B cell (primary cell): ENCODE data around the gene LRBA. TPM values are rescaled to one million over a fixed set of nuclear protein-coding genes. Genes with fewer than 3 reads are reported as not detected.

Experiments
- ATAC-seq: fragments of 200-7000 bp; cut with Tn5 transposase; one replicate; pipeline ENCODE4 v1.10.0; 2021; ENCODE audit warnings: low read depth, mild to moderate bottlenecking, moderate number of reproducible peaks, moderate library complexity
- CTCF ChIA-PET: fragments of 350-600 bp; sonication (Branson Sonifier 250); formaldehyde crosslinking; loops from one replicate; lab custom pipeline; 2021; ENCODE audit warnings: antibody characterized with exemption, inconsistent platforms; lab: Charles Lee
- POLR2A ChIA-PET: fragments of 350-600 bp; sonication (Branson Sonifier 250); formaldehyde crosslinking; loops from one replicate; lab custom pipeline; 2021; ENCODE audit warnings: antibody characterized with exemption; lab: Charles Lee
- DNase-seq: peaks from one replicate; pipeline ENCODE4 v3.0.0; 2013
- H2AFZ ChIP-seq: 2 replicates; pipeline ENCODE4 v1.6.1; 2012; ENCODE audit warnings: mild to moderate bottlenecking, low read depth, low read length; ENCODE audit not compliant: insufficient read depth, poor library complexity, severe bottlenecking
- H3K27ac ChIP-seq, 2 donors: 1 replicate in 1 of 2; 2 replicates in 1 of 2; pipeline ENCODE4 v1.5.1; 2012 to 2013; ENCODE audit warnings: low read length in 2 of 2, mild to moderate bottlenecking in 2 of 2, moderate library complexity in 1 of 2
- H3K27me3 ChIP-seq, 4 experiments: fragments of 200-600 bp in 1 of 4; sonication (generic) in 1 of 4; replicated peaks in 1 of 4; 1 replicate in 2 of 4; 2 replicates in 2 of 4; pipeline versions ENCODE4 v1.6.1 to v1.7.0; 2013 to 2016; ENCODE audit warnings: low read length in 3 of 4, mild to moderate bottlenecking in 2 of 4, mixed read lengths in 1 of 4, moderate library complexity in 1 of 4; ENCODE audit not compliant: insufficient read depth in 4 of 4, control insufficient read depth in 3 of 4; ENCODE audit errors: control extremely low read depth in 1 of 4
- H3K36me3 ChIP-seq, 2 experiments: replicated peaks in 1 of 2; 1 replicate in 1 of 2; 2 replicates in 1 of 2; pipeline versions ENCODE4 v1.6.1 to v1.7.1; 2013; ENCODE audit warnings: low read length in 1 of 2; ENCODE audit not compliant: insufficient read depth in 2 of 2, control insufficient read depth in 1 of 2; ENCODE audit errors: control extremely low read depth in 1 of 2, extremely low read depth in 1 of 2
- H3K4me1 ChIP-seq, 2 donors: fragments of 200-600 bp in 1 of 2; sonication (generic) in 1 of 2; 1 replicate in 1 of 2; 2 replicates in 1 of 2; pipeline versions ENCODE4 v1.5.1 to v1.6.1; 2013 to 2017; ENCODE audit warnings: low read length in 2 of 2; ENCODE audit not compliant: control insufficient read depth in 2 of 2, insufficient read depth in 2 of 2
- H3K4me2 ChIP-seq: replicated peaks from 2 replicates; pipeline ENCODE3; 2012; ENCODE audit warnings: mild to moderate bottlenecking, low read depth, low read length; ENCODE audit not compliant: poor library complexity, severe bottlenecking
- H3K4me3 ChIP-seq, 5 experiments: fragments of 200-600 bp in 1 of 5; sonication (generic) in 1 of 5; 1 replicate in 3 of 5; 2 replicates in 2 of 5; pipeline versions ENCODE4 v1.5.1 to v1.7.0; 2011 to 2016; ENCODE audit warnings: low read length in 4 of 5, mild to moderate bottlenecking in 4 of 5, low read depth in 2 of 5, control low read depth in 1 of 5, moderate library complexity in 1 of 5; ENCODE audit not compliant: insufficient read depth in 1 of 5; ENCODE audit errors: control extremely low read depth in 1 of 5, extremely low read depth in 1 of 5
- H3K79me2 ChIP-seq: fragments of 200-600 bp; sonication (generic); one replicate; pipeline ENCODE4 v1.6.0; 2016; ENCODE audit warnings: low read length; ENCODE audit not compliant: control insufficient read depth, insufficient read depth
- H3K9ac ChIP-seq: fragments of 200-600 bp; sonication (generic); 2 replicates; pipeline ENCODE4 v1.6.1; 2017; ENCODE audit warnings: mild to moderate bottlenecking, low read length, moderate library complexity
- H3K9me3 ChIP-seq, 3 donors: one replicate each; pipeline versions ENCODE4 v1.6.1 to v1.7.1; 2013; ENCODE audit warnings: low read length in 2 of 3; ENCODE audit not compliant: control insufficient read depth in 2 of 3, insufficient read depth in 1 of 3; ENCODE audit errors: control extremely low read depth in 1 of 3
- H4K20me1 ChIP-seq: 2 replicates; pipeline ENCODE4 v1.6.0; 2012; ENCODE audit warnings: mild to moderate bottlenecking, low read length; ENCODE audit not compliant: insufficient read depth, control insufficient read depth, poor library complexity, severe bottlenecking
- H3K27ac Mint-ChIP-seq: one replicate; pipeline ENCODE4 v1.8.0; 2021; ENCODE audit warnings: mixed read lengths
- H3K27me3 Mint-ChIP-seq: one replicate; pipeline ENCODE4 v1.8.0; 2021; ENCODE audit warnings: mixed read lengths
- H3K4me1 Mint-ChIP-seq: one replicate; pipeline ENCODE4 v1.8.0; 2021; ENCODE audit warnings: mixed read lengths
- H3K4me3 Mint-ChIP-seq: one replicate; pipeline ENCODE4 v1.8.0; 2021; ENCODE audit warnings: mixed read lengths
- H3K9me3 Mint-ChIP-seq: one replicate; pipeline ENCODE4 v1.8.0; 2022; ENCODE audit warnings: mixed read lengths; ENCODE audit not compliant: insufficient read depth
- CTCF ChIP-seq: fragments of 200-600 bp; IDR thresholded peaks from one replicate; pipeline ENCODE4 v1.8.0; 2022; ENCODE audit warnings: antibody characterized with exemption, mild to moderate bottlenecking
- EZH2 ChIP-seq: IDR thresholded peaks from 2 replicates; pipeline ENCODE4 v1.6.1; 2012; ENCODE audit warnings: borderline replicate concordance, low read depth, mild to moderate bottlenecking, moderate library complexity, low read length; ENCODE audit not compliant: insufficient read depth, poor library complexity, severe bottlenecking
- WGBS: methylation state at CpG from one replicate; pipeline ENCODE4 v1.1.5; 2013; ENCODE audit warnings: missing lambda C conversion rate; ENCODE audit not compliant: insufficient coverage; 5-methylcytosine and 5-hydroxymethylcytosine counted together
- intact Hi-C: fragments of 100-400 bp; cut with micrococcal nuclease; formaldehyde crosslinking; loops from one replicate; pipeline ENCODE4 v1.10.0; 2022
- polyA plus RNA-seq: library from polyadenylated mRNA; depleted of rRNA; stranded (reverse); fragments of >200 nt; gene quantifications from 2 replicates; pipeline ENCODE4 v1.2.3, GENCODE V29; 2012
- total RNA-seq, 2 donors: library from RNA; stranded (reverse); fragments of 120-200 nt in 1 of 2; gene quantifications; 1 replicate in 1 of 2; 2 replicates in 1 of 2; pipeline versions ENCODE4 v1.2.3 to v1.2.4, GENCODE V29; 2013 to 2022

The LRBA gene
- total and polyA plus RNA-seq, 2 donors (not counting 1 experiment from before 2014, with no cell fraction given) = 17.5 to 86.7 TPM

- H3K9me3 ChIP-seq = no peaks in the 10 kb centered on the region
- DNase-seq (no peak), ATAC-seq (no peak)
- Mint-ChIP-seq H3K4me1 (no peaks in the 10 kb centered on the region), H3K9me3 (peaks cover 3% of the 10 kb centered on the region), H3K4me3 (no peak overlapping the region), H3K27ac (no peak overlapping the region), H3K27me3 (no peaks in the 10 kb centered on the region)
- TF ChIP-seq EZH2 = no peak
- H3K36me3 ChIP-seq = peaks cover 0 to 2% of the 10 kb centered on the region in 2 experiments
- no peaks in the 10 kb centered on the region for H3K27me3 ChIP-seq
- ChIA-PET CTCF (no interaction called here), POLR2A (no interaction called here)
- H3K4me2 ChIP-seq = no peak overlapping the region
- intact Hi-C loops = no loop called here
- no peak overlapping the region for H3K27ac ChIP-seq
- H3K9ac ChIP-seq = no peak overlapping the region
- 100% methylated on average over 1 of the region's 4 CpGs for WGBS
- H3K4me1 ChIP-seq = no peaks in the 10 kb centered on the region
- H3K4me3 ChIP-seq = no peak overlapping the region
- no peaks in the 10 kb centered on the region for H3K79me2 ChIP-seq
- no peak overlapping the region for H2AFZ ChIP-seq
- H4K20me1 ChIP-seq = no peaks in the 10 kb centered on the region
Observed at GRCh38 chr4:150482581-150482980, 532.5 kb downstream of the LRBA start.

- Histone ChIP-seq H3K9me3 (no peaks in the 10 kb centered on the region), H2AFZ (no peak overlapping the region), H3K27ac (no peak overlapping the region), H3K4me1 (no peaks in the 10 kb centered on the region), H3K36me3 (peaks cover 0 to 2% of the 10 kb centered on the region in 2 experiments), H3K4me2 (no peak overlapping the region), H3K27me3 (no peaks in the 10 kb centered on the region), H4K20me1 (no peaks in the 10 kb centered on the region), H3K4me3 (no peak overlapping the region), H3K9ac (no peak overlapping the region), H3K79me2 (no peaks in the 10 kb centered on the region)
- POLR2A ChIA-PET = no interaction called here
- CTCF ChIA-PET = interaction anchor here (0.6 kb wide), 1 partner anchor 10 kb away, joined by 3 read pairs; no protein-coding TSS in a partner anchor
- Mint-ChIP-seq H3K27ac (no peak overlapping the region), H3K4me1 (peaks cover 3% of the 10 kb centered on the region), H3K4me3 (no peak overlapping the region), H3K27me3 (no peaks in the 10 kb centered on the region), H3K9me3 (peaks cover 3% of the 10 kb centered on the region)
- ATAC-seq (no peak), DNase-seq (no peak)
- TF ChIP-seq EZH2 (no peak), CTCF (no peak)
- intact Hi-C loops = no loop called here
- 100% methylated on average over 1 of the region's 3 CpGs for WGBS
Observed at GRCh38 chr4:150479657-150480056, 535.4 kb downstream of the LRBA start.
